Activated naive CD8-positive, alpha-beta T cell treated with anti-CD3 and anti-CD28 coated beads, Interleukin-2, amount 10 ng/mL, durations not matched to agents 7 days and 5 days (primary cell): ENCODE results near the gene B3GAT1. TPM values are rescaled to one million over a fixed set of nuclear protein-coding genes. Genes with fewer than 3 reads are reported as not detected.

Experiments
- ATAC-seq: fragments of 150-1000 bp; cut with Tn5 transposase; one replicate; pipeline ENCODE4 v1.10.0; 2021; ENCODE audit warnings: low read depth, moderate library complexity
- POLR2A ChIA-PET: fragments of 350-600 bp; sonication (Branson Sonifier 250); formaldehyde crosslinking; loops from one replicate; lab custom pipeline; 2021; ENCODE audit warnings: antibody characterized with exemption; lab: Charles Lee
- DNase-seq: peaks from one replicate; pipeline ENCODE4 v3.0.0; 2021
- H3K27ac Mint-ChIP-seq: one replicate; pipeline ENCODE4 v1.8.0; 2022; ENCODE audit warnings: mild to moderate bottlenecking, mixed read lengths
- H3K27me3 Mint-ChIP-seq: one replicate; pipeline ENCODE4 v1.8.0; 2022; ENCODE audit warnings: mild to moderate bottlenecking, moderate library complexity, mixed read lengths
- H3K36me3 Mint-ChIP-seq: one replicate; pipeline ENCODE4 v1.8.0; 2021; ENCODE audit warnings: mild to moderate bottlenecking, mixed read lengths
- H3K4me1 Mint-ChIP-seq: one replicate; pipeline ENCODE4 v1.8.0; 2021; ENCODE audit warnings: mixed read lengths
- H3K4me3 Mint-ChIP-seq: one replicate; pipeline ENCODE4 v1.8.0; 2022; ENCODE audit warnings: mild to moderate bottlenecking, moderate library complexity, mixed read lengths
- H3K9me3 Mint-ChIP-seq: one replicate; pipeline ENCODE4 v1.8.0; 2021; ENCODE audit warnings: mixed read lengths
- total RNA-seq, 2 experiments: library from RNA; stranded (reverse); gene quantifications; one replicate each; pipeline ENCODE4 v1.2.3, GENCODE V29; 2021

B3GAT1 gene
- total RNA-seq, 2 experiments from 2014 or later: 0.44 to 0.60 TPM

GRCh38 chr11:134385774-134386565 is 26.1 kb downstream of the B3GAT1 start:
- Mint-ChIP-seq H3K36me3 (no peaks in the 10 kb centered on the region), H3K9me3 (no peaks in the 10 kb centered on the region), H3K27me3 (peaks cover 13% of the 10 kb centered on the region), H3K4me3 (no peak overlapping the region), H3K4me1 (peaks cover 14% of the 10 kb centered on the region), H3K27ac (no peak overlapping the region)
- no peak for ATAC-seq
- POLR2A ChIA-PET: no interaction called here
- no peak for DNase-seq

GRCh38 chr11:134385171-134385570 is 26.9 kb downstream of the B3GAT1 start:
- no peaks in the 10 kb centered on the region for H3K9me3 Mint-ChIP-seq
- H3K27me3 Mint-ChIP-seq: peaks cover 12% of the 10 kb centered on the region
- H3K36me3 Mint-ChIP-seq: no peaks in the 10 kb centered on the region
- POLR2A ChIA-PET: no interaction called here
- H3K4me3 Mint-ChIP-seq: no peak overlapping the region
- H3K27ac Mint-ChIP-seq: no peak overlapping the region
- peaks cover 14% of the 10 kb centered on the region for H3K4me1 Mint-ChIP-seq
- ATAC-seq: no peak
- DNase-seq: no peak

- H3K27ac Mint-ChIP-seq: no peak overlapping the region
- DNase-seq: no peak
- H3K4me1 Mint-ChIP-seq: peaks cover 14% of the 10 kb centered on the region
Measured at GRCh38 chr11:134384406-134384805, 27.6 kb downstream of the B3GAT1 start.

GRCh38 chr11:134383576-134384221 is 28.3 kb downstream of the B3GAT1 start:
- Mint-ChIP-seq H3K9me3 (no peaks in the 10 kb centered on the region), H3K36me3 (no peaks in the 10 kb centered on the region), H3K27me3 (peaks cover 12% of the 10 kb centered on the region), H3K4me1 (peaks cover 14% of the 10 kb centered on the region), H3K4me3 (no peak overlapping the region), H3K27ac (no peak overlapping the region)
- DNase-seq (no peak), ATAC-seq (no peak)
- POLR2A ChIA-PET: no interaction called here

More at GRCh38 chr11:134384406-134384805, 27.6 kb downstream of the B3GAT1 start:
- POLR2A ChIA-PET: no interaction called here
- Mint-ChIP-seq H3K36me3 (no peaks in the 10 kb centered on the region), H3K27me3 (peaks cover 12% of the 10 kb centered on the region), H3K9me3 (no peaks in the 10 kb centered on the region), H3K4me3 (no peak overlapping the region)
- ATAC-seq: no peak

GRCh38 chr11:134382830-134383229 is 29.2 kb downstream of the B3GAT1 start:
- peaks cover 14% of the 10 kb centered on the region for H3K4me1 Mint-ChIP-seq
- H3K27ac Mint-ChIP-seq: no peak overlapping the region
- H3K4me3 Mint-ChIP-seq: no peak overlapping the region
- peaks cover 12% of the 10 kb centered on the region for H3K27me3 Mint-ChIP-seq
- no peaks in the 10 kb centered on the region for H3K9me3 Mint-ChIP-seq
- no peaks in the 10 kb centered on the region for H3K36me3 Mint-ChIP-seq
- POLR2A ChIA-PET: no interaction called here
- ATAC-seq (no peak), DNase-seq (no peak)

- POLR2A ChIA-PET: no interaction called here
- H3K27ac Mint-ChIP-seq: no peak overlapping the region
- H3K36me3 Mint-ChIP-seq: no peaks in the 10 kb centered on the region
- no peak overlapping the region for H3K4me3 Mint-ChIP-seq
- ATAC-seq (no peak), DNase-seq (no peak)
- H3K9me3 Mint-ChIP-seq: no peaks in the 10 kb centered on the region
- peaks cover 12% of the 10 kb centered on the region for H3K4me1 Mint-ChIP-seq
- H3K27me3 Mint-ChIP-seq: peaks cover 11% of the 10 kb centered on the region
Measured at GRCh38 chr11:134382257-134382656, 29.8 kb downstream of the B3GAT1 start.

GRCh38 chr11:134380785-134381184 is 31.3 kb downstream of the B3GAT1 start:
- Mint-ChIP-seq H3K4me3 (no peak overlapping the region), H3K4me1 (peaks cover under 1% of the 10 kb centered on the region), H3K9me3 (no peaks in the 10 kb centered on the region), H3K27ac (no peak overlapping the region), H3K27me3 (peaks cover 6% of the 10 kb centered on the region), H3K36me3 (no peaks in the 10 kb centered on the region)
- DNase-seq (no peak), ATAC-seq (no peak)
- POLR2A ChIA-PET: no interaction called here

- Mint-ChIP-seq H3K36me3 (no peaks in the 10 kb centered on the region), H3K27me3 (peaks cover under 1% of the 10 kb centered on the region), H3K4me1 (no peaks in the 10 kb centered on the region), H3K27ac (no peak overlapping the region), H3K4me3 (no peak overlapping the region), H3K9me3 (no peaks in the 10 kb centered on the region)
- ATAC-seq (no peak), DNase-seq (no peak)
- POLR2A ChIA-PET: no interaction called here
Measured at GRCh38 chr11:134380229-134380628, 31.8 kb downstream of the B3GAT1 start.

- H3K27ac Mint-ChIP-seq: no peak overlapping the region
- no peaks in the 10 kb centered on the region for H3K27me3 Mint-ChIP-seq
- no peak overlapping the region for H3K4me3 Mint-ChIP-seq
- no peaks in the 10 kb centered on the region for H3K36me3 Mint-ChIP-seq
- POLR2A ChIA-PET: no interaction called here
- ATAC-seq (no peak), DNase-seq (no peak)
- H3K9me3 Mint-ChIP-seq: no peaks in the 10 kb centered on the region
- H3K4me1 Mint-ChIP-seq: no peaks in the 10 kb centered on the region
Measured at GRCh38 chr11:134379241-134379640, 32.8 kb downstream of the B3GAT1 start.

GRCh38 chr11:134377876-134378275 is 34.2 kb downstream of the B3GAT1 start:
- DNase-seq: no peak
- H3K9me3 Mint-ChIP-seq: no peaks in the 10 kb centered on the region
- no peaks in the 10 kb centered on the region for H3K27me3 Mint-ChIP-seq
- H3K27ac Mint-ChIP-seq: no peak overlapping the region
- H3K4me1 Mint-ChIP-seq: no peaks in the 10 kb centered on the region
- H3K4me3 Mint-ChIP-seq: no peak overlapping the region
- POLR2A ChIA-PET: no interaction called here
- no peak for ATAC-seq
- no peaks in the 10 kb centered on the region for H3K36me3 Mint-ChIP-seq

- H3K4me1 Mint-ChIP-seq: no peaks in the 10 kb centered on the region
- POLR2A ChIA-PET: no interaction called here
- DNase-seq (no peak), ATAC-seq (no peak)
- H3K36me3 Mint-ChIP-seq: no peaks in the 10 kb centered on the region
- H3K27ac Mint-ChIP-seq: no peak overlapping the region
- H3K27me3 Mint-ChIP-seq: no peaks in the 10 kb centered on the region
- H3K4me3 Mint-ChIP-seq: no peak overlapping the region
- H3K9me3 Mint-ChIP-seq: no peaks in the 10 kb centered on the region
Measured at GRCh38 chr11:134376150-134376921, 35.7 kb downstream of the B3GAT1 start.

GRCh38 chr11:134374891-134375550 is 37.0 kb downstream of the B3GAT1 start:
- no peak overlapping the region for H3K4me3 Mint-ChIP-seq
- no peaks in the 10 kb centered on the region for H3K9me3 Mint-ChIP-seq
- H3K27me3 Mint-ChIP-seq: no peaks in the 10 kb centered on the region
- H3K36me3 Mint-ChIP-seq: no peaks in the 10 kb centered on the region
- DNase-seq: no peak
- POLR2A ChIA-PET: no interaction called here
- H3K4me1 Mint-ChIP-seq: no peaks in the 10 kb centered on the region
- ATAC-seq: no peak
- H3K27ac Mint-ChIP-seq: no peak overlapping the region

GRCh38 chr11:134374171-134374570 is 37.9 kb downstream of the B3GAT1 start:
- no peaks in the 10 kb centered on the region for H3K4me1 Mint-ChIP-seq
- DNase-seq (no peak), ATAC-seq (no peak)
- H3K36me3 Mint-ChIP-seq: no peaks in the 10 kb centered on the region
- POLR2A ChIA-PET: no interaction called here
- H3K27me3 Mint-ChIP-seq: no peaks in the 10 kb centered on the region
- H3K4me3 Mint-ChIP-seq: no peak overlapping the region
- H3K9me3 Mint-ChIP-seq: no peaks in the 10 kb centered on the region
- H3K27ac Mint-ChIP-seq: no peak overlapping the region
